ENCODE data around the gene SERPINA1.
"Not testable (repeated sequence)": the region's sequence is repeated elsewhere in the genome, so short reads cannot be mapped to it uniquely, and the experiment has no call there.

DNA sequence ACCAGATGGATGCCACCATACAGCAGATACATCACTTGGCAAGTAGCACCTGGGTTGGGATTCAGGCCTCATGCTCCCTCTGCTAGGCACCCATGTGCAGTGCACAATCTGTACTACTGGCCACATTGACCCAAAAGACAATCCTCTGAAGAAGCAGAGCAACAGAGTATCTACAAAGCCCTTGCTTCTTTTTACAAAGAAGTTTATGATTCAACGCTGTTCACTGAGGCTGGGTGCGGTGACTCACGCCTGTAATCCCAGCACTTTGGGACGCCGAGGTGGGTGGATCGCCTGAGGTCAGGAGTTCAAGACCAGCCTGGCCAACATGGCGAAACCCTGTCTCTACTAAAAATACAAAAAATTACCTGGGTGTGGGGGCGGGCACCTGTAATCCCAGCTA lies 34.2 kb downstream of the SERPINA1 start:
- not testable (repeated sequence) for TF ChIP-seq POLR2A, POLR2AphosphoS5, TAF1, SPI1 (IDR thresholded peaks at IDR 0.05; ENCODE audit: low read depth, low read length)
